GM10847 (cell line): ENCODE data around the gene ANKDD1A.

Experiments
- POLR2A ChIP-seq: IDR thresholded peaks from 2 replicates; pipeline ENCODE4 v1.6.1; 2011; ENCODE audit not compliant: insufficient read length; ENCODE audit errors: extremely low read depth

Gene ANKDD1A

GRCh38 chr15:64969401-64969800, 57.7 kb downstream of the ANKDD1A start:
- no peak for TF ChIP-seq POLR2A

- no peak for TF ChIP-seq POLR2A
Observed at GRCh38 chr15:64970698-64971097, 59.0 kb downstream of the ANKDD1A start.

- TF ChIP-seq POLR2A, result no peak
Observed at GRCh38 chr15:64975390-64975789, 63.7 kb downstream of the ANKDD1A start.

DNA sequence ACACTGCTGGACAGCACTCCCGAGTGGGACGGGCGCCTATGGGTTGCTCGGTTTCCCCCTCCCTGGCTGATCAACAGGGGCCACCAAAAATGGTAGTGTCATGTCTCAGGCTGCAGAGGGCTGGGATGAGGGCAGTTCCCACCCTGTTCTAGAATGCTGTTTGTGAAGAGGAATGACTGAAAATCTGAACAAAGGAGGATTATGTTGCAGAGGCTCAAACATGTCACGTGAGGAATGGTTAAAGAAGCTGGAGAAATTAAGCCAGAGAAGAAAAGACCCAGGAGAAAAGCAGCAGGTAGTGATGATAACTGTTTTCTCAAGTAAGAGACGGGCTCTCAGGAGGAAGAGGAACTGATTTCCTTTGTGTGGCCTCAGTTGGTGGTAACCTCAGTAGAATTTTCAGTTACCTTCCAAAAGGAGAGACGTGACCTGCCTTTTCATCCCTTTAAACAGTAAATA, 67.6 kb downstream of the ANKDD1A start:
- no peak for TF ChIP-seq POLR2A

DNA sequence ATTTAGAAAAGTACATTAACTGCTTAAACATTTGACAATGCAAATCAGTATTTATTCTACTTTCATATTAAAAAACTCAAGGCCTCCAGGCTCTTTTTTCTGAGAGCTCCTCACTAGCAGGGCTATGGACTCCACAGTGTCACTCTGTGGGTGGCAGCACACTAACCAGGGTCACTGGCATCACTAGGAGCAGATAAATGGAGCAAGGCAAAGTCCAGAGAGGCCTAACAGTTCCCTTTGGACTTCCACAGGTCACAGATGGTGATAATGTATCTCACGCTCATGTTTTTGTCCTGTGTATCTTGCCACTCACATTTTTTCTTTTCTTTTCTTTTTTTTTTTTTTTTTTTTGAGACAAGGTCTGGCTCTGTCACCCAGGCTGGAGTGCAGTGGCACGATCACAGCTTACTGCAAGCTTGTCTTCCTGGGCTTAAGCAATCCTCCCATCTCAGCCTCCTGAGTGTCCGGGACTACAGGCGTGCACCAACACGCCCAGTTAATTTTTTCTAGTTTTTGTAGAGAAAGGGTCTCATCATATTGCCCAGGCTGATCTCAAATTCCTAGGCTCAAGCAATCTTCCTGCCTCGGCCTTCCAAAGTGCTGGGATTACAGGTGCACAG, 70.2 kb downstream of the ANKDD1A start:
- no peak for TF ChIP-seq POLR2A

DNA sequence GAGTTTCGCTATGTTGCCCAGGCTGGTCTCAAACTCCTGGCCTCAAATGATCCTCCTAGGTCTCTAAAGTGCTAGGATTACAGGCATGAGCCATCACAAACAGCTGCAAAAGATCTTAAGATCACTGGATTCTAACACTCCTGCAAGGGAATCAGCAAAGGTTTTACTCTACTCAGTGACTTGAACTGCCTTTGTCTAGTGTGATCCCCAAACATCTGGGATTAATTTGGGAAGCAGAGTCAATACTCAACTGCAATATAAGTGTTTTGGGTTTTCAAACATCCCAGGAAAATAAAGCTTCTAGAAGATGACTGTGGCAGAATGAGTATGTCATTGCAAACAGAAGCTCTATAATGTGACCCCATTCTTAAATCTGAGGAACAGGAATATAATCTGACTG, 70.8 kb downstream of the ANKDD1A start:
- no peak for TF ChIP-seq POLR2A

DNA sequence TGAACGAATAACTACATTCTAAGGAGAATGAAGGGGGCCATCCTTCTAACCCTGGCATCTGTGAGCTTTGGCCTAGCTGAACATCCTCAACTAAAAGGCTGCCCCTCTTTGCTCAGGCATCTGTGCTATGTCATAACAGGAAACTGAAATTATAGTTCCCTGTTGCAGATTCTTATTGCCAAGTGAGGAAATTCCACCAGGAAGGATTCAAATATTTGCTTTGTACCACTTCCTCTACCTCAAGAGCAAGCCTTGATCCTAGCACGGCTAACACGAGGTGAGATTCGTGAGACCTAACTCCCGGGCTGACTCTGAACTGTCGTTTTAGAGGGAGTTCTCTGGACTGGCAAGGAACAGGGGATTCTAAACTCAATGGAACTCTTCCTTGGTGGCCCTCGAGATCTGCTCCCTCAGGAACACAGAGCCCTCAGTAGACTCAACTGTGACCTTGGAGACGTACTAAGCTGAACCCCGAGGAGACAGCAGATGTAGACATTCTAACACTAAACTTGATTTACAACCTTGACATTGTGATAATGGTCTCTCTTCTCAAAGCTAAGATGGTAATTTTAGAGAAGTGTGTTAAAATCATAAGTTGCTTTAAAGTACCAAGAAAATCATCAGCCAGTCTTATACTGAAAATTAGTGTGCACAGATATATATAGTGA, 73.8 kb downstream of the ANKDD1A start:
- TF ChIP-seq POLR2A, result no peak

DNA sequence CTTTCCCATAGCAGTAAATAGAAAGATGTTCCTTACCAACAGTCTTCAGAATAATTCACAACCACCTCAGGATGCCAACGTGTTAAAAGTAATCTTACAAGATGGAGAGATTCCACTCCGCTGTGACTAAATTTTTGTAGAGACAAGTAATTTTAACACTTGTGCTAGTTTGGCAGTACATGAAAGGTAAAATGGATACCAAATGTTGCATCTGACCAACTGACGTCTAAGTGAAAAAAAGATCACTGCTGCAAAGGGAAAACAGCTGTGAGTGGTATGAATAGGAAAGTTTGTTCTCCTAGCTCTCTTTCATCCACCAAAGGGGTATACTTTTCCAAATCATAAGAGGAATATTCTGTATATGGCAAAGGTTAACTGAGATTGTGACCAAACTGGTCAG, 75.4 kb downstream of the ANKDD1A start:
- TF ChIP-seq POLR2A, result no peak

- TF ChIP-seq POLR2A, result peak; percentile 59
Observed at GRCh38 chr15:64989416-64990167, 77.9 kb downstream of the ANKDD1A start, which contains the start of gene SPG21. TSS of gene SPG21 (minus strand) at chr15:64989914. CDS start at chr15:64983569, 6,345 bp downstream.

GRCh38 chr15:64990168-64990470, 78.4 kb downstream of the ANKDD1A start:
- TF ChIP-seq POLR2A, result no peak

GRCh38 chr15:64991536-64992135, 79.9 kb downstream of the ANKDD1A start:
- TF ChIP-seq POLR2A, result no peak

DNA sequence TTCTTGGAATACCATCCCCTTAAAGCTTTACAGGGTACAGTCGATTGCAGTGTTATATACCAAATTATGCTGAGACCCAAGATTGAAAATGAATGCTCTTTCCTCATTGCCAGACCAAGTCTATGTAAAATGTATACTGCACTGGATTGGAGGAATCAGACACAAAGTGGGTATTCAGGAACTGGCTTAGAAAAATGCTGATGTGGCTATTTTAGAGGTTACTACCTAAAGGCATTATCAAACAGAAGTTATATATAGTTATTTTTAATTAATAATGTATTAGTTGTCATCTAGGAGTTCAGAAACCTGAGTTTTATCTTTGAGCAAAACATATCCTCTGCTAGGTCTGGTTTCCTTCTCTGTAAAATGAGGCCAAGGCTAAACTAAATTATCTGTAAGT, 81.6 kb downstream of the ANKDD1A start:
- TF ChIP-seq POLR2A, result no peak

DNA sequence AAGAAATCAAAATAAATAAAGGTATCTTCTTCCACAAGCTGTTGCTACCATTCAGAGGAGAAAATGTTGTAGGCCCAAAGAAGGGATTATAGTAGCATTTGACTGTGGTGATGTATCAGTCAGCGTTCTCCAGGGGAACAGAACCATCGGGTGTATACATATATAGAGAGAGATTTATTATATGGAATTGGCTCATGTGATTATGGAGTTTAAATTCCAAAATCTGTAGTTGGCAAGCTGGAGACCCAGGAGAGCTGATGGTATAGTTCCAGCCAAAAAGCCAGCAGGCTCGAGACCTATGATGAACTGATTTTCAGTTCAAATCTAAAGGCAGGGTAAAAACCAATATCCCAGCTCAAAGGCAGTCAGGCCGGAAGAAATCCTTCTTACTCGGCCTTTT, 85.4 kb downstream of the ANKDD1A start:
- TF ChIP-seq POLR2A, result no peak

GRCh38 chr15:64997745-64998375, 86.2 kb downstream of the ANKDD1A start:
- TF ChIP-seq POLR2A, result no peak

DNA sequence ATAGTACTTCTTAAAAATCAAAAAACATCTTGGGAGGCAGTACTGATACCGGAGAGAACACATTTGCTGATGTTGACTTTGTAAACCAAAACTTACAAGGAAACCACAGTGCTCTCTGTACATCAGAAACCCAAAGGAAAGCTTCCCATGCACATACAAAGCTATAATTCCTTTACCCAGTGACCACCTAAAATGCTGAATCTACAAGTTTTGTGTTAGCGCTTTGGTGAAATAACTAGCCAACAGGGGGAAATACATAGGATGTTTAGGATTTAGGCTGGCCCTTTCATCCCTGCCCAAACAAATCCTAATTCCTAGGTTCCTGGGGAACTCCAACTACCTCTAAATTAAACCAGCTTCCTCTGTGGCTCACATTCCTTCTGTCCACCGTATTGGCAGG, 93.3 kb downstream of the ANKDD1A start:
- TF ChIP-seq POLR2A, result no peak
